HAP-1 (cell line): Measurements from ENCODE around the gene OR1J1.

Experiments
- DNase-seq, 2 experiments: peaks; one replicate each; pipeline ENCODE4 v3.0.0-alpha.2; 2016 to 2020; ENCODE audit warnings: low spot score in 2 of 2
- H3K27me3 ChIP-seq: fragments of 250-450 bp; sonication (Bioruptor Pico); 2 replicates; pipeline ENCODE4 v1.5.1; 2020; ENCODE audit warnings: low read depth, mild to moderate bottlenecking, moderate library complexity
- H3K36me3 ChIP-seq: fragments of 250-450 bp; sonication (Bioruptor Pico); replicated peaks from 2 replicates; pipeline ENCODE4 v1.5.1; 2020; ENCODE audit warnings: mild to moderate bottlenecking
- H3K4me1 ChIP-seq: fragments of 250-450 bp; sonication (Bioruptor Pico); 2 replicates; pipeline ENCODE4 v1.5.1; 2020; ENCODE audit warnings: mild to moderate bottlenecking
- H3K4me3 ChIP-seq: fragments of 250-450 bp; sonication (Bioruptor Pico); 2 replicates; pipeline ENCODE4 v1.5.1; 2020; ENCODE audit warnings: mild to moderate bottlenecking, moderate library complexity
- H3K9me3 ChIP-seq: fragments of 250-450 bp; sonication (Bioruptor Pico); 2 replicates; pipeline ENCODE4 v1.5.1; 2020; ENCODE audit warnings: mild to moderate bottlenecking, moderate library complexity
- in situ Hi-C: fragments of 300-500 bp; cut with MboI; formaldehyde crosslinking; loops from 3 replicates; pipeline ENCODE4 v1.14.3; 2020; ENCODE audit warnings: low sequenced_read_pairs, inconsistent platforms, mixed read lengths

The OR1J1 gene, protein sequence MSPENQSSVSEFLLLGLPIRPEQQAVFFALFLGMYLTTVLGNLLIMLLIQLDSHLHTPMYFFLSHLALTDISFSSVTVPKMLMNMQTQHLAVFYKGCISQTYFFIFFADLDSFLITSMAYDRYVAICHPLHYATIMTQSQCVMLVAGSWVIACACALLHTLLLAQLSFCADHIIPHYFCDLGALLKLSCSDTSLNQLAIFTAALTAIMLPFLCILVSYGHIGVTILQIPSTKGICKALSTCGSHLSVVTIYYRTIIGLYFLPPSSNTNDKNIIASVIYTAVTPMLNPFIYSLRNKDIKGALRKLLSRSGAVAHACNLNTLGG

GRCh38 chr9:122477826-122478225 is at the start of gene OR1J1:
Gene OR1J1 (minus strand): TSS chr9:122477926. CDS start chr9:122477926, 0 bp downstream.
- in situ Hi-C loops, result no loop called here
- no peaks in the 10 kb centered on the region for H3K9me3 ChIP-seq
- H3K4me1 ChIP-seq, result no peaks in the 10 kb centered on the region
- no peaks in the 10 kb centered on the region for H3K36me3 ChIP-seq
- H3K27me3 ChIP-seq, result peaks cover 5% of the 10 kb centered on the region; the same call in 1 of the 2 replicates
- no peak within 1 kb of the TSS for H3K4me3 ChIP-seq
- no peak for DNase-seq

DNA sequence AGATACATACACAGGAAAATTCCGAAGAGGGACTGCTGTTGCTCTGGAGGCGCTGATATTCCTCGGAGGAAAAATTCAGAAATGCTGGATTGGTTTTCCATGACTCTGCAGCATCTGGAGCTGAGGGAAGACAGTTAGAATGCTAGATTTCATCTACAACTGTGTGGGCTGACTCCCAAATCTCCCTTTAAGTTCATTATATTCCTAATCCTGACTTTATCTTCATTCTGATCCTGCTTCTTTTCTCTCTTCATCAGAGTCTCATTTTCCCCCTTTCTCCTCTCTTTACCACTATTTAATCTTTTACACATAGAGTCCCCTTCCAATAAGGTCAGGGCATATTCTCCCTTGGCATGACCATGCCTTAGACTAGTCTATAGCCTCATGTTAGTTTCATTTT is 49.5 kb upstream of the OR1J1 start, which contains the start of gene OR1N1:
Gene OR1N1, minus strand, starts transcription at position 101 of the 400 bp plus-strand sequence. Its CDS starts 0 bp downstream, at position 101.
- in situ Hi-C loops, result no loop called here
- H3K36me3 ChIP-seq, result no peaks in the 10 kb centered on the region
- no peaks in the 10 kb centered on the region for H3K4me1 ChIP-seq
- peaks cover 3% of the 10 kb centered on the region; the same call in 1 of the 2 replicates for H3K27me3 ChIP-seq
- no peaks in the 10 kb centered on the region for H3K9me3 ChIP-seq
- no peak for DNase-seq
- H3K4me3 ChIP-seq, result no peak within 1 kb of the TSS

- in situ Hi-C loops, result no loop called here
- Histone ChIP-seq H3K27me3 (peaks cover 3% of the 10 kb centered on the region; the same call in 1 of the 2 replicates), H3K4me3 (no peak overlapping the region), H3K9me3 (no peaks in the 10 kb centered on the region), H3K4me1 (no peaks in the 10 kb centered on the region), H3K36me3 (no peaks in the 10 kb centered on the region)
- no peak for DNase-seq
Observed at GRCh38 chr9:122526602-122527001, 48.9 kb upstream of the OR1J1 start.

- H3K9me3 ChIP-seq, result no peaks in the 10 kb centered on the region
- in situ Hi-C loops, result no loop called here
Observed at GRCh38 chr9:122519376-122519775, 41.6 kb upstream of the OR1J1 start.

DNA sequence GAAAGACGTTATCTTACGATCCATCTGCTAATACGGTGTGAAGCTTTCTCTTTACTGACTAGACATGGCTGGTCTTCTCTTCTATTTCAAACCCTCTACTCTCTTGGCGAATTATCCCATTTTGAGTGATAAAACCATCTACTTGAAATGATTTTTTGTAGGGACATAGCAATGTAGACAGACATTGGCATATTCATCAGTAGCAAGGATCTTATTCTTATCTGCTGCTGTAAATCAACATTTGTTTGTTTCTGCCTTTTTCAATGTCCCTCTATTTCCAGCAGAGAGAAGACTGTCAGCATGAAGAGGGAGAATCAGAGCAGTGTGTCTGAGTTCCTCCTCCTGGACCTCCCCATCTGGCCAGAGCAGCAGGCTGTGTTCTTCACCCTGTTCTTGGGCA is 41.1 kb upstream of the OR1J1 start, which contains the start of gene OR1J4:
Gene OR1J4, plus strand, starts transcription at position 301 of the 400 bp plus-strand sequence. Its CDS starts 0 bp downstream, at position 301.
- no peak within 1 kb of the TSS for H3K4me3 ChIP-seq
- no peaks in the 10 kb centered on the region for H3K36me3 ChIP-seq
- in situ Hi-C loops, result no loop called here
- H3K4me1 ChIP-seq, result no peaks in the 10 kb centered on the region
- no peaks in the 10 kb centered on the region for H3K27me3 ChIP-seq
- DNase-seq, result no peak
- H3K9me3 ChIP-seq, result no peaks in the 10 kb centered on the region

More at GRCh38 chr9:122519376-122519775, 41.6 kb upstream of the OR1J1 start:
- H3K27me3 ChIP-seq, result no peaks in the 10 kb centered on the region
- H3K36me3 ChIP-seq, result no peaks in the 10 kb centered on the region
- DNase-seq, result no peak
- no peaks in the 10 kb centered on the region for H3K4me1 ChIP-seq
- H3K4me3 ChIP-seq, result no peak overlapping the region

- no peak overlapping the region for H3K4me3 ChIP-seq
- no peaks in the 10 kb centered on the region for H3K36me3 ChIP-seq
- no peaks in the 10 kb centered on the region for H3K9me3 ChIP-seq
- no peaks in the 10 kb centered on the region for H3K4me1 ChIP-seq
- DNase-seq, result no peak
- in situ Hi-C loops, result no loop called here
- 0 out of 2 replicates have a peak, but pooled peaks cover under 1% of the 10 kb centered on the region for H3K27me3 ChIP-seq
Observed at GRCh38 chr9:122518226-122518625, 40.5 kb upstream of the OR1J1 start.

- Histone ChIP-seq H3K4me3 (no peak within 1 kb of the TSS), H3K4me1 (no peaks in the 10 kb centered on the region), H3K27me3 (peaks cover 13% of the 10 kb centered on the region; the same call in 1 of the 2 replicates), H3K9me3 (no peaks in the 10 kb centered on the region), H3K36me3 (no peaks in the 10 kb centered on the region)
- in situ Hi-C loops, result no loop called here
- no peak for DNase-seq
Observed at GRCh38 chr9:122510502-122510901, 32.8 kb upstream of the OR1J1 start, which contains the start of gene OR1J2. Gene OR1J2 (plus strand): TSS chr9:122510802. CDS start chr9:122510802, 0 bp downstream.

GRCh38 chr9:122506964-122507363 is 29.2 kb upstream of the OR1J1 start:
- no peak for DNase-seq
- no peaks in the 10 kb centered on the region for H3K4me1 ChIP-seq
- H3K36me3 ChIP-seq, result no peaks in the 10 kb centered on the region
- no peaks in the 10 kb centered on the region for H3K9me3 ChIP-seq
- H3K4me3 ChIP-seq, result no peak overlapping the region
- peaks cover 8% of the 10 kb centered on the region; the same call in 1 of the 2 replicates for H3K27me3 ChIP-seq
- in situ Hi-C loops, result no loop called here

DNA sequence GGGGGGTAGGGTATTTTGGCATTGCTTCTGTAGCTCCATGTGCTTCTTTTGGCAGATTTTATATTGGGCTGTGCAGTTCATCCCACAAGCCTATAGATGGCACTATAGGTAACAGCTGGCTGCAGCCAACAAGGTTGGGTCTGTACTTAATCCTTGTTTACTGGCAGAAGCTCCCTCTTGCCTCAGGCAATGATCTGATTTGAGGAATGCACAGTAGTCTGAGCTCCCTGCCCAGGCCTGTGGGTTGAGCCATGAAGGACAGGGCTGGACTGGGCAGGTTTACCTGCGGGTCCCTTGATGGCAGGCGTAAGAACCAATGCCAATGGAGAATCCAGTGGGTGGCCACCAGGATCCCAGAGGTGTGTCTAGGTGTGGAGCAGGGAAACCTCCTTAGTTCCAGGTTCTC is 21.2 kb upstream of the OR1J1 start:
- DNase-seq, result peak; percentile 39 to 68
- in situ Hi-C loops, result no loop called here

GRCh38 chr9:122479062-122479461 is 1.3 kb upstream of the OR1J1 start:
- no peaks in the 10 kb centered on the region for H3K9me3 ChIP-seq
- H3K4me1 ChIP-seq, result no peaks in the 10 kb centered on the region
- no peak overlapping the region for H3K4me3 ChIP-seq
- peaks cover 3% of the 10 kb centered on the region; the same call in 1 of the 2 replicates for H3K27me3 ChIP-seq
- in situ Hi-C loops, result no loop called here
- no peak for DNase-seq
- H3K36me3 ChIP-seq, result no peaks in the 10 kb centered on the region

More for the DNA sequence above, 21.2 kb upstream of the OR1J1 start:
- no peaks in the 10 kb centered on the region for H3K4me1 ChIP-seq
- H3K27me3 ChIP-seq, result peaks cover 4% of the 10 kb centered on the region; the same call in 1 of the 2 replicates
- H3K36me3 ChIP-seq, result no peaks in the 10 kb centered on the region
- no peaks in the 10 kb centered on the region for H3K9me3 ChIP-seq
- H3K4me3 ChIP-seq, result no peak overlapping the region

- no peaks in the 10 kb centered on the region for H3K36me3 ChIP-seq
- H3K4me3 ChIP-seq, result no peak overlapping the region
- no peak for DNase-seq
- no peaks in the 10 kb centered on the region for H3K9me3 ChIP-seq
- in situ Hi-C loops, result no loop called here
- H3K27me3 ChIP-seq, result peaks cover 5% of the 10 kb centered on the region; the same call in 1 of the 2 replicates
- H3K4me1 ChIP-seq, result no peaks in the 10 kb centered on the region
Observed at GRCh38 chr9:122477346-122477745, 380 bp downstream of the OR1J1 start.

GRCh38 chr9:122475717-122476116 is 2.0 kb downstream of the OR1J1 start:
- no peak overlapping the region for H3K4me3 ChIP-seq
- in situ Hi-C loops, result no loop called here
- H3K9me3 ChIP-seq, result no peaks in the 10 kb centered on the region
- peaks cover 5% of the 10 kb centered on the region; the same call in 1 of the 2 replicates for H3K27me3 ChIP-seq
- H3K4me1 ChIP-seq, result no peaks in the 10 kb centered on the region
- no peak for DNase-seq
- no peaks in the 10 kb centered on the region for H3K36me3 ChIP-seq

DNA sequence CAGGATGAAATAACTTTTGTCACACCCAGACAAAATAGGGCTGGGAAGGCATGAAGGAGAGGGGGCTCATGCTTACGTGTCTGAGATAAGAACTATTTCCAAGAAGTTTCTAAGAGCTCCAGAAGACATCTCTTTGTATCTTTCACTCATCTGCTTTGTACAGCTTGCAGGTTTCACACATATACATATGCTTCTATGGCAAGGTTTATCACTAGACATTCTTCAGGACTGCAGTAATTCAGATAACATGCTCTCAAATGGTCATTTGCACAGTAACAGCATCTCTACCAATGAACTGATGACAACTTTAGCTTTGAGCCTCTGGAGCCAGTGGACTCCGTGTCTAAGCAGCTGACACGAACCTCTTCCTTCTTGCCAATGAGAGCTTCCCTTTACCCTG is 3.2 kb downstream of the OR1J1 start:
- DNase-seq, result no peak
- in situ Hi-C loops, result loop anchor here (25.0 kb wide), 2 partner anchors 362 to 863 kb away; no protein-coding TSS in a partner anchor
- Histone ChIP-seq H3K36me3 (no peaks in the 10 kb centered on the region), H3K27me3 (peaks cover 5% of the 10 kb centered on the region; the same call in 1 of the 2 replicates), H3K4me3 (no peak overlapping the region), H3K4me1 (no peaks in the 10 kb centered on the region), H3K9me3 (no peaks in the 10 kb centered on the region)

GRCh38 chr9:122468735-122469134 is 9.0 kb downstream of the OR1J1 start:
- no peaks in the 10 kb centered on the region for H3K9me3 ChIP-seq
- no peaks in the 10 kb centered on the region for H3K36me3 ChIP-seq
- no peak overlapping the region for H3K4me3 ChIP-seq
- in situ Hi-C loops, result loop anchor here (25.0 kb wide), 2 partner anchors 356 to 869 kb away; no protein-coding TSS in a partner anchor
- no peaks in the 10 kb centered on the region for H3K4me1 ChIP-seq
- H3K27me3 ChIP-seq, result peaks cover 5% of the 10 kb centered on the region; the same call in 1 of the 2 replicates
- DNase-seq, result no peak
